IPS-15b (cell line): ENCODE results near the gene WNT3A.

Experiments used
- H3K27me3 ChIP-seq: one replicate; pipeline ENCODE4 v1.6.1; 2013; ENCODE audit warnings: low read length; ENCODE audit not compliant: control insufficient read depth, insufficient read depth
- H3K36me3 ChIP-seq: one replicate; pipeline ENCODE4 v1.6.1; 2013; ENCODE audit warnings: low read length; ENCODE audit not compliant: control insufficient read depth, insufficient read depth
- H3K4me1 ChIP-seq: one replicate; pipeline ENCODE4 v1.6.1; 2013; ENCODE audit warnings: mild to moderate bottlenecking, low read length; ENCODE audit not compliant: control insufficient read depth, insufficient read depth
- H3K4me3 ChIP-seq: one replicate; pipeline ENCODE4 v1.5.1; 2013; ENCODE audit warnings: low read depth, low read length
- H3K9ac ChIP-seq: one replicate; pipeline ENCODE4 v1.6.1; 2013; ENCODE audit warnings: low read depth, mild to moderate bottlenecking, low read length
- H3K9me3 ChIP-seq: one replicate; pipeline ENCODE4 v1.6.1; 2013; ENCODE audit warnings: mild to moderate bottlenecking, low read length; ENCODE audit not compliant: control insufficient read depth, insufficient read depth

WNT3A gene

DNA sequence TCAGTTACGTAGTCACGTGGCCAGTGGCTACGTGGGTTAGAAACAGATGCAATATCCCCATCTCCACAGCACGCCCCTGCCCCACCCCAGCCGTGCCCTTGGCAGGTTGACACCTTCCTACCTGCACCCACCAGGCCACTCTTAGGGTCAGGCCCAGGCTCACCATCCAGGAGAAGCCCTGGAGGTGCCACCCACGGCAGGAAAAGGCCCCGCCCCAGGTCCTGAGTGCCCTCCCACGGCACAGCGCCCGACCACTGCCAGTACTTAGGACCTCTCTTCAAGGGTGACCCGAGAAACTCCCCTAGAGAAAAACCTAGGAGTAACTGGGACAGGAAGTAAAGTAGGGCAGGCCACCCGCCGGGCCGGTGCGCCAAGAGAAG is 94.8 kb downstream of the WNT3A start:
- Histone ChIP-seq H3K27me3 (no peaks in the 10 kb centered on the region), H3K9ac (no peak overlapping the region), H3K36me3 (peaks cover 12% of the 10 kb centered on the region), H3K4me1 (no peaks in the 10 kb centered on the region), H3K4me3 (no peak overlapping the region), H3K9me3 (no peaks in the 10 kb centered on the region)

DNA sequence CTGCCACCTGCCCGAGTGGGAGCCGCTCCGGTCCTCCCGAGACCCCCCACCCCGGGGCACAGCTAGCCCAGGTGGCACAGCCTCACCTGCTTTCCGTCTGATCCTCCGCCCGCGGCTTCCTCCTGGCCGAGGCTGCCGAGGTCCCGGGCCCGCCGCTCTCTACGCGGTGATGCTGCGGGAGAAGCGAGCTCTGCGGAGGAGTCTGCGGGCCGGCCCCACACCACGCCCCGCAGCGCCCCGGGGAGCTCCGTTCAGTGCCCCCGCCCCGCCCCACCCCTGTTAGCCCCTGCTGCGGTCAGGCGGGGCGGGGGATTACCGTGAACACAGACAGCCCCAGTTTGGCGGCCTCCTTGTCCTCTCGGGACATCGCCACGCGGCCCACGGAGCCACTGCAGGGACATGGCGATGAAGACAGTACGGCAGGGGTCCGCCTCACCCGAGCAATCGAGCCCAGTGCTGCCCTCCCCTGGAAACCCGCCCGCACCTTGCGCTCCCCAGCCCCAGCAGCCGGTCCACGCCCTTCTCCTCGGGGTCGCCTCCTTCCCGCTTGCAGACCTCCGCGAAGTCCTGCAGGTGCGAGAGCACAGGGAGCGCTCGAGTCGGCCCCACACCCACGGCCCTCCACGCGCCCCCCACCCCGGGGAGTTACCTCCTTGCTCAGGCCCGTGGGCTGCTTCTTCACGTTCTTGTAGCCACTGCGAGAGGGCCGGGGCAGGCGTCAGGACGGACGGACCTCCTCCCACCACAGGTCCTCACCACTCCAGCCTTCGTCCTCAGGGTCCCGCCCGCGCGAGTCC is 95.4 kb downstream of the WNT3A start:
- Histone ChIP-seq H3K4me3 (peak overlapping the region; percentile 43), H3K9ac (no peak overlapping the region), H3K9me3 (no peaks in the 10 kb centered on the region), H3K36me3 (peaks cover 14% of the 10 kb centered on the region), H3K4me1 (no peaks in the 10 kb centered on the region), H3K27me3 (no peaks in the 10 kb centered on the region)

- Histone ChIP-seq H3K9me3 (no peaks in the 10 kb centered on the region), H3K27me3 (no peaks in the 10 kb centered on the region), H3K36me3 (peaks cover 15% of the 10 kb centered on the region), H3K9ac (no peak within 1 kb of the TSS), H3K4me3 (peak within 1 kb of the TSS; percentile 43), H3K4me1 (no peaks in the 10 kb centered on the region)
Measured at GRCh38 chr1:228102791-228103620, 96.2 kb downstream of the WNT3A start, which contains the start of gene C1orf35. C1orf35 (minus strand) TSS chr1:228103325; CDS start chr1:228103227, 98 bp downstream.

DNA sequence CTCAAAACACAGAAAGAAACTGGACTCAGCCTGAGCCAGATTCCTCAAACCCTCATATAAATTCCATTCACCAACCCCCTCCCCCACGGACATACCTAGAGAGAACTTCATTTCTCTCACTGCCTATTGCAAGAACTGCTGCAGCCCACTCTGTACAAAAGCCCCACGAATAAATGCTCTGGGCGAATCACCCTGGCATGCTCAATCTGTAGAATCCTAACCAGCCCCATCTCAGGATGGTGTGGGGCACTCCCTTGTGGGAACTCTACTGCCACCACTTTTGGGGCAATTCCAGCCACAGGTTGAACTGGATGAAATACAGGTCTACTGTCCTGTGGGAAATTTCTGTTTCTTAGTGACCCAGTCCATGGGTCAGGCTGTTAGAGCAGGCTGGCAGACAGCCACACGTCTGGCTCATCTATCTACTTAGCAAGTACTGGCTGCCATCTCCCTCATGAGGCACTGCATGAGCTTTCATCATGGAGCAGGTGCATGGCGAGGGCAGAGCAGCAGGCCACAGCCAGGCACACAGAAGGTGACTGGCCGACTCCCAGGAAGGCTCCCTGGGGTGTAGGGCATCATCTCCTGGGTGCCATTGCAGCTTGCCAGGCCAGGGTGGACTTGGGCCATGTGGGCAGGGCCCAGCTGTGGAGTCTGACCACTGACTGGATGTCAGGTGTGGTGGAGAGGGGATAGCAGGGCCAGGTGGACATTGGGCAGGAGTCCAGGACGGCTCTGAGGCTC is 97.9 kb downstream of the WNT3A start:
- Histone ChIP-seq H3K9me3 (no peaks in the 10 kb centered on the region), H3K27me3 (no peaks in the 10 kb centered on the region), H3K36me3 (peaks cover 6% of the 10 kb centered on the region), H3K4me1 (no peaks in the 10 kb centered on the region), H3K9ac (no peak overlapping the region), H3K4me3 (no peak overlapping the region)

DNA sequence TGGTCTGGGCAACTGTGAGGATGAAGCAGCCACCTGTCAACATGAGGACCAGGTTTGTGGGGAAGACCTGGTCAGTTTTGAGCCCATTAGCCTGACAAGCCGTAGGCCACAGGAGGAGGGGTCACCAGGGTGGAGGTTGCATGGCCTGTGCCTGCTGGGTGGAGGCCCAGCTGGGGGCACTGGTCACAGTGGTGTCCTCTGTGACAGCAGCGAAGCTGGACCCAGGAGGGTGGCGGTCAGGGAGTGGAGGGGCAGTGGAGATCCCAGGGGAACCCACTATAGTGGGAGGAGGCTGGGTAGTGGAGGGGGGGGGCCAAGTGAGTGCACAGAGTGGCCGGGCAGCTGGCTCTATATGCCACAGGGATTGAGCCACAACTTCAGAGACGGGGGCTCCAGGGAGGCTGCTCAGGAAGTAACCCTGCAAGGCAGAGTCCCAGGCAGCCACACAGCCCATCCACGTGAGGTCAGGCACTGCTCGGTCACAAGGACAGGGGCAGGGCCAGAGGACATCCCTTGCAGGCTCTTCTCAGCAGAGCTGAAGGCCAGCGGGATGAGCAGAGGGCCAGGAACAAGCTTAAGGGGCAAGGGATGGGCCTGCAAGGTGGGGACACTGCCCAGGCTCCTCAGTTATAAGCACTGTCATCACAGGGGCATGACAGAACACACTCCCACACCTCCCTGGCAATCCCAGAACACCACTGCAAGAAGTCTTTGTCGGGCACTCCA is 98.6 kb downstream of the WNT3A start:
- Histone ChIP-seq H3K27me3 (no peaks in the 10 kb centered on the region), H3K36me3 (peaks cover 6% of the 10 kb centered on the region), H3K9me3 (no peaks in the 10 kb centered on the region), H3K4me3 (no peak overlapping the region), H3K4me1 (no peaks in the 10 kb centered on the region), H3K9ac (no peak overlapping the region)

GRCh38 chr1:228105996-228106799 is 99.4 kb downstream of the WNT3A start:
- no peaks in the 10 kb centered on the region for H3K4me1 ChIP-seq
- H3K9me3 ChIP-seq: no peaks in the 10 kb centered on the region
- no peaks in the 10 kb centered on the region for H3K27me3 ChIP-seq
- no peak overlapping the region for H3K4me3 ChIP-seq
- H3K36me3 ChIP-seq: peaks cover 6% of the 10 kb centered on the region
- no peak overlapping the region for H3K9ac ChIP-seq

GRCh38 chr1:228106800-228107054 is 99.9 kb downstream of the WNT3A start:
- H3K9me3 ChIP-seq: no peaks in the 10 kb centered on the region
- no peak overlapping the region for H3K4me3 ChIP-seq
- no peaks in the 10 kb centered on the region for H3K27me3 ChIP-seq
- no peak overlapping the region for H3K9ac ChIP-seq
- H3K36me3 ChIP-seq: peaks cover 6% of the 10 kb centered on the region
- H3K4me1 ChIP-seq: no peaks in the 10 kb centered on the region

- no peak overlapping the region for H3K4me3 ChIP-seq
- no peaks in the 10 kb centered on the region for H3K9me3 ChIP-seq
- no peaks in the 10 kb centered on the region for H3K27me3 ChIP-seq
- no peak overlapping the region for H3K9ac ChIP-seq
- H3K4me1 ChIP-seq: no peaks in the 10 kb centered on the region
- peaks cover 6% of the 10 kb centered on the region for H3K36me3 ChIP-seq
Measured at GRCh38 chr1:228107636-228108035, 100.8 kb downstream of the WNT3A start.

DNA sequence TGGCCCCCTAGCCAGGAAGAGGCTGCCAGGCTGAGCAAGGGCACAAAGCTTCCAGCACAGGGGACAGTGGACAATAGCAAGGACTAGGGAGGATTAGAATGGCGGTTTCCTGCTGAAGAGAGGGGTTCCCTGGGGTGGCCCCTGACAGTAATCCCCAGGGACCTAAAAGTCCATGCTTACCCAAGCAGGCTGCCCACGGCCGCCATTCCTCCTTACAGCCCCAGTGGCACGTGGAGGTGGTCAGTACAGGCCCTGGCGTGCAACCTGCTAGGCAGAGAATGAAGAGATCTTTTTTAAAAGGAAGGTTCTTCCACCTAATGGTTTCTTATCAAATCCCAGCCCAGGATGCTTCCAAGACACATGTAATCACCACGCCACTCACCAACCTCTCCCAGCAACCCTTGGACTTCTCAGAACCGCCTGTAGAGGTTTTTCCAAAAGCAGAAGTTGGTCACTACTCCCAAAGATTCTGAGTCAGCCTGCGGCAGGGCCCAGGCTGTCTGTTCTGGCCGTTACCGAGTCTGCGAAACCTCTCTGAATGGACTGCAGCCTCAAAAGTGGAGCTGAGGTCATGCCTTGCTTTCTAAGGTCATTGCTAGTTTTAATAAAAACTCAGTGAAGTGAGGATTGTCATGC is 101.4 kb downstream of the WNT3A start:
- Histone ChIP-seq H3K9ac (no peak overlapping the region), H3K36me3 (peaks cover 6% of the 10 kb centered on the region), H3K9me3 (no peaks in the 10 kb centered on the region), H3K27me3 (no peaks in the 10 kb centered on the region), H3K4me3 (peak overlapping the region; percentile 88), H3K4me1 (no peaks in the 10 kb centered on the region)

- H3K9ac ChIP-seq: peak overlapping the region; percentile 79
- H3K4me1 ChIP-seq: no peaks in the 10 kb centered on the region
- no peaks in the 10 kb centered on the region for H3K27me3 ChIP-seq
- H3K36me3 ChIP-seq: peaks cover 6% of the 10 kb centered on the region
- peak overlapping the region; percentile 88 for H3K4me3 ChIP-seq
- H3K9me3 ChIP-seq: no peaks in the 10 kb centered on the region
Measured at GRCh38 chr1:228108742-228109072, 101.9 kb downstream of the WNT3A start.
